Left ventricle myocardium inferior (tissue), 1 donor: Measurements from ENCODE around the gene TUBGCP3. TPM values are rescaled to one million over a fixed set of nuclear protein-coding genes. Genes with fewer than 3 reads are reported as not detected.
A peak's percentile ranks its signal among the peaks of the same experiment; 100 is the strongest.

Source experiments
- DNase-seq: peaks from one replicate; pipeline ENCODE4 v3.0.0-alpha.2; 2020
- H3K27ac ChIP-seq: fragments of 200-600 bp; replicated peaks from 2 replicates; pipeline ENCODE4 v1.8.0; 2021
- H3K27me3 ChIP-seq: fragments of 200-600 bp; 2 replicates; pipeline ENCODE4 v1.8.0; 2021; ENCODE audit warnings: low read depth
- H3K36me3 ChIP-seq: fragments of 200-600 bp; 2 replicates; pipeline ENCODE4 v1.8.0; 2021
- H3K4me1 ChIP-seq: fragments of 200-600 bp; 2 replicates; pipeline ENCODE4 v1.8.0; 2021
- H3K4me3 ChIP-seq: fragments of 200-600 bp; 2 replicates; pipeline ENCODE4 v1.8.0; 2021; ENCODE audit warnings: mild to moderate bottlenecking, moderate library complexity
- H3K9me3 ChIP-seq: fragments of 200-600 bp; replicated peaks from 2 replicates; pipeline ENCODE4 v1.8.0; 2021
- CTCF ChIP-seq: fragments of 200-600 bp; IDR thresholded peaks from 2 replicates; pipeline ENCODE4 v1.8.0; 2021; ENCODE audit warnings: antibody characterized with exemption, mild to moderate bottlenecking, borderline replicate concordance
- intact Hi-C: fragments of 100-400 bp; cut with micrococcal nuclease; formaldehyde crosslinking; loops from one replicate; pipeline ENCODE4 v1.11.0; 2022
- total RNA-seq: library from RNA; stranded (reverse); fragmentation: NEBNext Ultra II Directional; extraction: Animal tissue kit (Norgen Biotek cat#: 25700); gene quantifications from one replicate; pipeline ENCODE4 v1.2.1, GENCODE V29; 2021
- donor health status: DM: no; HTN: yes; CAD: no; lungs with severe emphysema.

Gene TUBGCP3
- total RNA-seq, 1 donor from 2014 or later, result 16.7 TPM

GRCh38 chr13:112618501-112618900 is 30.5 kb upstream of the TUBGCP3 start:
- Histone ChIP-seq H3K27me3 (peaks cover 36% of the 10 kb centered on the region), H3K27ac (no peak overlapping the region), H3K4me3 (no peak overlapping the region), H3K4me1 (no peaks in the 10 kb centered on the region), H3K36me3 (no peaks in the 10 kb centered on the region), H3K9me3 (no peaks in the 10 kb centered on the region)
- no peak for DNase-seq
- intact Hi-C loops, result no loop called here
- no peak for TF ChIP-seq CTCF

GRCh38 chr13:112617754-112618375 is 29.9 kb upstream of the TUBGCP3 start:
- Histone ChIP-seq H3K27ac (no peak overlapping the region), H3K4me1 (no peaks in the 10 kb centered on the region), H3K36me3 (no peaks in the 10 kb centered on the region), H3K4me3 (no peak overlapping the region), H3K9me3 (no peaks in the 10 kb centered on the region), H3K27me3 (peaks cover 30% of the 10 kb centered on the region)
- DNase-seq, result no peak
- intact Hi-C loops, result no loop called here
- TF ChIP-seq CTCF, result no peak

GRCh38 chr13:112616586-112617362 is 28.8 kb upstream of the TUBGCP3 start:
- no peak overlapping the region for H3K4me3 ChIP-seq
- H3K27me3 ChIP-seq, result peaks cover 22% of the 10 kb centered on the region
- intact Hi-C loops, result no loop called here
- no peaks in the 10 kb centered on the region for H3K4me1 ChIP-seq
- no peak for DNase-seq
- no peak overlapping the region for H3K27ac ChIP-seq
- H3K36me3 ChIP-seq, result no peaks in the 10 kb centered on the region
- H3K9me3 ChIP-seq, result no peaks in the 10 kb centered on the region
- peak; percentile 73 for TF ChIP-seq CTCF

- DNase-seq, result no peak
- no peaks in the 10 kb centered on the region for H3K9me3 ChIP-seq
- H3K36me3 ChIP-seq, result no peaks in the 10 kb centered on the region
- no peak overlapping the region for H3K4me3 ChIP-seq
- H3K4me1 ChIP-seq, result no peaks in the 10 kb centered on the region
- TF ChIP-seq CTCF, result no peak
- H3K27ac ChIP-seq, result no peak overlapping the region
- H3K27me3 ChIP-seq, result peaks cover 23% of the 10 kb centered on the region
- intact Hi-C loops, result no loop called here
Measured at GRCh38 chr13:112615391-112615790, 27.4 kb upstream of the TUBGCP3 start.

GRCh38 chr13:112614835-112615234 is 26.9 kb upstream of the TUBGCP3 start:
- Histone ChIP-seq H3K27me3 (peaks cover 18% of the 10 kb centered on the region), H3K4me3 (no peak overlapping the region), H3K36me3 (no peaks in the 10 kb centered on the region), H3K4me1 (no peaks in the 10 kb centered on the region), H3K9me3 (no peaks in the 10 kb centered on the region), H3K27ac (no peak overlapping the region)
- intact Hi-C loops, result no loop called here
- DNase-seq, result no peak
- no peak for TF ChIP-seq CTCF
